Measurements from ENCODE around the gene SNX21. TPM values are rescaled to one million over a fixed set of nuclear protein-coding genes. Genes with fewer than 3 reads are reported as not detected.

SNX21 gene
- total RNA-seq, 3 donors from 2014 or later (not counting 1 experiment from before 2014, with no cell fraction given), result 0.99 to 1.7 (median 1.2) TPM

DNA sequence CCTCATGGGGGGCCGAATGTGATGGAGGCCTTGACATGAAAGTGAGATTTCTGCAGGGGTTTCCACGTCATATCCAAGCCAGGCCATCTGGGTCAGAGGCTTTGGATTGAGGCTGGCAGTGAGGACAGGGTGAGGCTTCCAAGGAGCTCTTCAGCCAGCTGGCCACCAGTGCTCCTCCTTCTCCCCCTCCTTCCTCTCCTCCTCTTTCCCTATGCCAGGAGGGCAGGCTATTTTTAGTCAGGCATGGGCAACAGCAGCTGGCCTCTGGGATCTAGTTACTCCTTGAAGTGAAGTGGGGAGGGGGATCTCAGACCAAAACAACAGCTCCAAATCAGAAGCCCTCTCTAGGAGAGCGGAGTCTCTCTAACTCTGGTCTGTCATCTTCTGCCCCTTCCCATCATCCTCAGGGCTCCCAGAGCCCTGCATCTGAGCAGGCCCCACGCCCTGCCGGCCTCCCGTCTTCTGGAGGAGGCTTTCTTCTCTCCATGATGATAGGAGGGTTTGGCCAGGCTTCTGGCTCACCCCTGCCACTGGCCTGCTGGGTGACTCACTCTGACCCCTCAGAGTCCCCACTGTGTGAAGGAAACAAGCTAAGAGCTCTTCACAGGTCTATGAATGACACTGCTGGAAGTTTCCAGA is 7.1 kb upstream of the SNX21 start:
- TF ChIP-seq, protein P1, sequence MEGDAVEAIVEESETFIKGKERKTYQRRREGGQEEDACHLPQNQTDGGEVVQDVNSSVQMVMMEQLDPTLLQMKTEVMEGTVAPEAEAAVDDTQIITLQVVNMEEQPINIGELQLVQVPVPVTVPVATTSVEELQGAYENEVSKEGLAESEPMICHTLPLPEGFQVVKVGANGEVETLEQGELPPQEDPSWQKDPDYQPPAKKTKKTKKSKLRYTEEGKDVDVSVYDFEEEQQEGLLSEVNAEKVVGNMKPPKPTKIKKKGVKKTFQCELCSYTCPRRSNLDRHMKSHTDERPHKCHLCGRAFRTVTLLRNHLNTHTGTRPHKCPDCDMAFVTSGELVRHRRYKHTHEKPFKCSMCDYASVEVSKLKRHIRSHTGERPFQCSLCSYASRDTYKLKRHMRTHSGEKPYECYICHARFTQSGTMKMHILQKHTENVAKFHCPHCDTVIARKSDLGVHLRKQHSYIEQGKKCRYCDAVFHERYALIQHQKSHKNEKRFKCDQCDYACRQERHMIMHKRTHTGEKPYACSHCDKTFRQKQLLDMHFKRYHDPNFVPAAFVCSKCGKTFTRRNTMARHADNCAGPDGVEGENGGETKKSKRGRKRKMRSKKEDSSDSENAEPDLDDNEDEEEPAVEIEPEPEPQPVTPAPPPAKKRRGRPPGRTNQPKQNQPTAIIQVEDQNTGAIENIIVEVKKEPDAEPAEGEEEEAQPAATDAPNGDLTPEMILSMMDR (IDR thresholded peaks at IDR 0.05), result no peak
- no peak overlapping the region for H3K4me3 ChIP-seq (ENCODE audit: low read length)
- H3K27me3 ChIP-seq (ENCODE audit: control insufficient read depth, insufficient read depth, low read length), result peaks cover 12% of the 10 kb centered on the region
- DNase-seq (no peak), ATAC-seq (no peak)
- 98% methylated on average over 3 of the region's 6 CpGs for WGBS (ENCODE audit: insufficient coverage)
- no peak overlapping the region for H3K4me3 Mint-ChIP-seq
- peaks cover 30 to 34% of the 10 kb centered on the region in 2 donors for H3K27me3 Mint-ChIP-seq (ENCODE audit: low read depth in 2 of 2)
- H3K36me3 ChIP-seq (ENCODE audit: control insufficient read depth, insufficient read depth, low read length), result peaks cover 2% of the 10 kb centered on the region
- peaks cover 16% of the 10 kb centered on the region for H3K4me1 ChIP-seq (ENCODE audit: control insufficient read depth, insufficient read depth, low read length)
- H3K36me3 Mint-ChIP-seq, result no peaks in the 10 kb centered on the region
- H3K27ac ChIP-seq (ENCODE audit: low read length), result no peak overlapping the region
- H3K9me3 ChIP-seq (ENCODE audit: control insufficient read depth, insufficient read depth, low read length), result no peaks in the 10 kb centered on the region
- peaks cover 9 to 17% of the 10 kb centered on the region in 2 donors for H3K4me1 Mint-ChIP-seq
- intact Hi-C loops (cut with micrococcal nuclease), result no loop called here
- H3K27ac Mint-ChIP-seq, result no peak overlapping the region
- H3K9me3 Mint-ChIP-seq, result no peaks in the 10 kb centered on the region

GRCh38 chr20:45827030-45827652 is 6.5 kb upstream of the SNX21 start, which contains the start of gene TNNC2:
TSS of gene TNNC2 (minus strand) at chr20:45827312. CDS start at chr20:45827248, 64 bp downstream.
- peaks cover 12% of the 10 kb centered on the region for H3K27me3 ChIP-seq (ENCODE audit: control insufficient read depth, insufficient read depth, low read length)
- 91% methylated on average over 8 of the region's 8 CpGs for WGBS (ENCODE audit: insufficient coverage)
- H3K9me3 ChIP-seq (ENCODE audit: control insufficient read depth, insufficient read depth, low read length), result no peaks in the 10 kb centered on the region
- DNase-seq (no peak), ATAC-seq (no peak)
- no peak within 1 kb of the TSS for H3K4me3 Mint-ChIP-seq
- H3K36me3 ChIP-seq (ENCODE audit: control insufficient read depth, insufficient read depth, low read length), result peaks cover 2% of the 10 kb centered on the region
- TF ChIP-seq, protein P1 (IDR thresholded peaks at IDR 0.05), result no peak
- H3K27me3 Mint-ChIP-seq (ENCODE audit: low read depth in 2 of 2), result peaks cover 26 to 30% of the 10 kb centered on the region in 2 donors
- no peaks in the 10 kb centered on the region for H3K36me3 Mint-ChIP-seq
- H3K27ac Mint-ChIP-seq, result no peak within 1 kb of the TSS
- H3K4me1 Mint-ChIP-seq, result peaks cover 9 to 17% of the 10 kb centered on the region in 2 donors
- intact Hi-C loops (cut with micrococcal nuclease), result no loop called here
- H3K9me3 Mint-ChIP-seq, result no peaks in the 10 kb centered on the region
- H3K4me1 ChIP-seq (ENCODE audit: control insufficient read depth, insufficient read depth, low read length), result peaks cover 16% of the 10 kb centered on the region
- H3K27ac ChIP-seq (ENCODE audit: low read length), result no peak within 1 kb of the TSS
- H3K4me3 ChIP-seq (ENCODE audit: low read length), result no peak within 1 kb of the TSS

- Histone ChIP-seq H3K9me3 (ENCODE audit: control insufficient read depth, insufficient read depth, low read length) (no peaks in the 10 kb centered on the region), H3K4me1 (ENCODE audit: control insufficient read depth, insufficient read depth, low read length) (peaks cover 16% of the 10 kb centered on the region), H3K4me3 (ENCODE audit: low read length) (no peak overlapping the region), H3K27ac (ENCODE audit: low read length) (no peak overlapping the region), H3K27me3 (ENCODE audit: control insufficient read depth, insufficient read depth, low read length) (peaks cover 10% of the 10 kb centered on the region), H3K36me3 (ENCODE audit: control insufficient read depth, insufficient read depth, low read length) (peaks cover 2% of the 10 kb centered on the region)
- peaks cover 21 to 27% of the 10 kb centered on the region in 2 donors for H3K27me3 Mint-ChIP-seq (ENCODE audit: low read depth in 2 of 2)
- TF ChIP-seq, protein P1 (IDR thresholded peaks at IDR 0.05), result no peak
- H3K36me3 Mint-ChIP-seq, result no peaks in the 10 kb centered on the region
- WGBS (ENCODE audit: insufficient coverage), result 89% methylated on average over 4 of the region's 6 CpGs
- peaks cover 9 to 18% of the 10 kb centered on the region in 2 donors for H3K4me1 Mint-ChIP-seq
- H3K27ac Mint-ChIP-seq, result no peak overlapping the region
- H3K4me3 Mint-ChIP-seq, result no peak overlapping the region
- no peaks in the 10 kb centered on the region for H3K9me3 Mint-ChIP-seq
- ATAC-seq (no peak), DNase-seq (no peak)
- intact Hi-C loops (cut with micrococcal nuclease), result no loop called here
These were observed 5.9 kb upstream of the SNX21 start for GRCh38 chr20:45827712-45828111.

All from natural killer cell (primary cell).